H1 (cell line): ENCODE data around the gene LRBA. TPM values are rescaled to one million over a fixed set of nuclear protein-coding genes. Genes with fewer than 3 reads are reported as not detected.
A peak's percentile ranks its signal among the peaks of the same experiment; 100 is the strongest.

ENCODE experiments used
- CTCF ChIA-PET: fragments of 300-600 bp; sonication (Branson Sonifier 250); formaldehyde crosslinking; loops from one replicate; lab custom pipeline; 2021; ENCODE audit not compliant: partially characterized antibody; lab: Charles Lee
- POLR2A ChIA-PET: fragments of 300-600 bp; sonication (Branson Sonifier 250); formaldehyde crosslinking; loops from one replicate; lab custom pipeline; 2021; ENCODE audit warnings: inconsistent platforms; ENCODE audit not compliant: partially characterized antibody; lab: Charles Lee
- DNase-seq, 2 experiments: peaks; one replicate each; pipeline versions ENCODE4 v3.0.0 to v3.0.0-alpha.2; 2010 to 2022; ENCODE audit warnings: low spot score in 2 of 2, low read depth in 1 of 2, mixed read lengths in 1 of 2
- FAIRE-seq: peaks from 2 replicates; lab custom pipeline; 2011; peaks lifted over from hg19 to GRCh38; lab: Jason Lieb, UNC
- H2AFZ ChIP-seq: 2 replicates; pipeline ENCODE4 v1.8.1; 2012; ENCODE audit warnings: low read length, inconsistent platforms
- H2AK5ac ChIP-seq: 2 replicates; pipeline ENCODE4 v1.6.1; 2013; ENCODE audit warnings: low read depth, low read length
- H2BK120ac ChIP-seq: replicated peaks from 2 replicates; pipeline ENCODE3; 2013; ENCODE audit warnings: low read depth, low read length, inconsistent platforms
- H2BK12ac ChIP-seq: 2 replicates; pipeline ENCODE4 v1.6.1; 2013; ENCODE audit warnings: low read depth, low read length
- H2BK15ac ChIP-seq: 2 replicates; pipeline ENCODE4 v1.6.1; 2013; ENCODE audit warnings: low read length
- H2BK20ac ChIP-seq: 2 replicates; pipeline ENCODE4 v1.6.1; 2013; ENCODE audit warnings: low read length
- H2BK5ac ChIP-seq: 2 replicates; pipeline ENCODE4 v1.6.1; 2013; ENCODE audit warnings: low read depth, low read length
- H3K14ac ChIP-seq: 2 replicates; pipeline ENCODE4 v1.6.1; 2013; ENCODE audit warnings: inconsistent platforms; ENCODE audit not compliant: insufficient read length
- H3K18ac ChIP-seq: 2 replicates; pipeline ENCODE4 v1.6.1; 2013; ENCODE audit warnings: low read length; ENCODE audit errors: extremely low read depth
- H3K23ac ChIP-seq: 2 replicates; pipeline ENCODE4 v1.6.1; 2013; ENCODE audit warnings: inconsistent platforms; ENCODE audit not compliant: insufficient read length
- H3K23me2 ChIP-seq: 2 replicates; pipeline ENCODE4 v1.6.1; 2013; ENCODE audit warnings: low read depth, low read length
- H3K27ac ChIP-seq: 2 replicates; pipeline ENCODE4 v1.6.1; 2011; ENCODE audit warnings: low read depth, low read length, inconsistent platforms
- H3K27me3 ChIP-seq, 4 experiments: replicated peaks in 1 of 4; 1 replicate in 1 of 4; 2 replicates in 3 of 4; pipeline versions ENCODE4 v1.6.1 to v1.8.1; 2011 to 2013; ENCODE audit warnings: low read length in 3 of 4, mild to moderate bottlenecking in 3 of 4, inconsistent platforms in 2 of 4, mixed read lengths in 2 of 4, moderate library complexity in 1 of 4; ENCODE audit not compliant: control insufficient read depth in 3 of 4, insufficient read depth in 3 of 4; ENCODE audit errors: extremely low read depth in 1 of 4
- H3K36me3 ChIP-seq, 4 experiments: 2 replicates each; pipeline versions ENCODE4 v1.6.1 to v1.8.1; 2011 to 2013; ENCODE audit warnings: mild to moderate bottlenecking in 4 of 4, low read length in 3 of 4, moderate library complexity in 2 of 4, control low read depth in 1 of 4, inconsistent platforms in 1 of 4; ENCODE audit not compliant: insufficient read depth in 4 of 4, control insufficient read depth in 2 of 4
- H3K4ac ChIP-seq: replicated peaks from 2 replicates; pipeline ENCODE3; 2013; ENCODE audit warnings: low read length, low read depth, mixed read lengths, inconsistent platforms; ENCODE audit not compliant: insufficient read length
- H3K4me1 ChIP-seq, 4 experiments: replicated peaks in 1 of 4; 1 replicate in 1 of 4; 2 replicates in 3 of 4; pipeline versions ENCODE4 v1.6.1 to v1.8.1; 2011 to 2013; ENCODE audit warnings: low read length in 3 of 4, inconsistent platforms in 2 of 4, mixed read lengths in 1 of 4; ENCODE audit not compliant: insufficient read depth in 4 of 4, control insufficient read depth in 3 of 4
- H3K4me2 ChIP-seq, 2 experiments: 2 replicates each; pipeline versions ENCODE4 v1.6.1 to v1.8.1; 2011 to 2013; ENCODE audit warnings: low read depth in 2 of 2, low read length in 2 of 2, control low read depth in 1 of 2, inconsistent platforms in 1 of 2, mild to moderate bottlenecking in 1 of 2; ENCODE audit not compliant: insufficient read depth in 1 of 2
- H3K4me3 ChIP-seq, 4 experiments: fragments of 200-600, 300-600 bp in 1 of 4; sonication (generic), shearing (Covaris generic), sonication (Bioruptor Twin) in 1 of 4; 2 replicates each; pipeline versions ENCODE4 v1.5.1 to v1.8.1; 2011 to 2016; ENCODE audit warnings: low read length in 4 of 4, low read depth in 3 of 4, control low read depth in 2 of 4, inconsistent platforms in 2 of 4, mild to moderate bottlenecking in 2 of 4, mixed read lengths in 1 of 4, moderate library complexity in 1 of 4; ENCODE audit not compliant: insufficient read depth in 2 of 4; ENCODE audit errors: extremely low read depth in 1 of 4
- H3K56ac ChIP-seq: replicated peaks from 2 replicates; pipeline ENCODE3; 2013; ENCODE audit warnings: low read depth, mild to moderate bottlenecking, mixed read lengths, low read length, inconsistent platforms; ENCODE audit not compliant: insufficient read length
- H3K79me1 ChIP-seq: 2 replicates; pipeline ENCODE4 v1.6.1; 2013; ENCODE audit warnings: low read depth, low read length, control low read depth
- H3K79me2 ChIP-seq, 2 experiments: 2 replicates each; pipeline versions ENCODE4 v1.6.1 to v1.8.1; 2012 to 2013; ENCODE audit warnings: low read length in 2 of 2, mild to moderate bottlenecking in 2 of 2, inconsistent platforms in 1 of 2; ENCODE audit not compliant: insufficient read depth in 2 of 2, control insufficient read depth in 1 of 2
- H3K9ac ChIP-seq, 4 experiments: replicated peaks in 1 of 4; 1 replicate in 1 of 4; 2 replicates in 3 of 4; pipeline versions ENCODE4 v1.6.1 to v1.8.1; 2011 to 2013; ENCODE audit warnings: low read depth in 3 of 4, low read length in 3 of 4, control low read depth in 2 of 4, mild to moderate bottlenecking in 2 of 4, moderate library complexity in 2 of 4, inconsistent platforms in 1 of 4; ENCODE audit errors: extremely low read depth in 1 of 4
- H3K9me3 ChIP-seq, 2 experiments: 2 replicates each; pipeline versions ENCODE4 v1.6.1 to v1.8.1; 2012 to 2013; ENCODE audit warnings: mild to moderate bottlenecking in 2 of 2, moderate library complexity in 2 of 2, control low read depth in 1 of 2, inconsistent platforms in 1 of 2, low read depth in 1 of 2, low read length in 1 of 2, mixed read lengths in 1 of 2; ENCODE audit not compliant: insufficient read depth in 2 of 2
- H4K20me1 ChIP-seq, 2 experiments: replicated peaks in 1 of 2; 2 replicates each; pipeline versions ENCODE3 to v1.8.1; 2011 to 2013; ENCODE audit warnings: inconsistent platforms in 2 of 2, low read length in 2 of 2, mild to moderate bottlenecking in 1 of 2; ENCODE audit not compliant: insufficient read depth in 2 of 2, control insufficient read depth in 1 of 2
- H4K5ac ChIP-seq: 2 replicates; pipeline ENCODE4 v1.6.1; 2013; ENCODE audit warnings: low read length, low read depth, mixed read lengths, inconsistent platforms; ENCODE audit not compliant: insufficient read length
- H4K8ac ChIP-seq: 2 replicates; pipeline ENCODE4 v1.8.0; 2013; ENCODE audit warnings: mild to moderate bottlenecking, moderate library complexity, low read length, inconsistent platforms; ENCODE audit not compliant: insufficient read depth; ENCODE audit errors: extremely low read depth
- H4K91ac ChIP-seq: replicated peaks from 2 replicates; pipeline ENCODE3; 2013; ENCODE audit warnings: low read length, mixed read lengths, inconsistent platforms; ENCODE audit not compliant: insufficient read length
- EZH2 ChIP-seq: fragments of 200-600 bp; sonication (generic); IDR thresholded peaks from 2 replicates; pipeline ENCODE4 v1.7.1; 2012; ENCODE audit warnings: low read depth, mild to moderate bottlenecking, moderate library complexity, low read length, inconsistent platforms; ENCODE audit not compliant: severe bottlenecking
- JUND ChIP-seq: IDR thresholded peaks from 2 replicates; pipeline ENCODE4 v1.6.1; 2011; ENCODE audit warnings: mild to moderate bottlenecking, improper control_type of control experiment, low read length
- MAFK ChIP-seq: IDR thresholded peaks from 2 replicates; pipeline ENCODE4 v1.6.1; 2012; ENCODE audit warnings: low read depth, mild to moderate bottlenecking, improper control_type of control experiment, low read length
- POLR2A ChIP-seq, 2 experiments: IDR thresholded peaks; 1 replicate in 1 of 2; 2 replicates in 1 of 2; pipeline ENCODE4 v1.6.1; 2011; ENCODE audit warnings: low read depth in 2 of 2, low read length in 2 of 2, mild to moderate bottlenecking in 2 of 2; ENCODE audit errors: control extremely low read depth in 1 of 2
- POLR2AphosphoS5 ChIP-seq: IDR thresholded peaks from 2 replicates; pipeline ENCODE4 v1.6.1; 2011; ENCODE audit warnings: low read depth, low read length
- RFX5 ChIP-seq: IDR thresholded peaks from 2 replicates; pipeline ENCODE4 v1.6.1; 2011; ENCODE audit warnings: low read depth, low read length, improper control_type of control experiment, borderline replicate concordance
- RXRA ChIP-seq: IDR thresholded peaks from 2 replicates; pipeline ENCODE4 v1.6.1; 2011; ENCODE audit warnings: low read depth, mild to moderate bottlenecking, low read length, moderate library complexity; ENCODE audit not compliant: insufficient read depth
- SP1 ChIP-seq: IDR thresholded peaks from 2 replicates; pipeline ENCODE4 v1.6.1; 2011; ENCODE audit warnings: low read depth, low read length
- SRF ChIP-seq: IDR thresholded peaks from 2 replicates; pipeline ENCODE4 v1.6.1; 2011; ENCODE audit warnings: mild to moderate bottlenecking, low read depth, low read length, moderate library complexity
- WGBS, 2 experiments: shearing (Covaris generic) in 1 of 2; methylation state at CpG; one replicate each; pipeline versions ENCODE4 v1.1.6 to v1.1.7; 2013 to 2015; ENCODE audit warnings: low lambda C conversion rate in 2 of 2, mixed read lengths in 2 of 2, inconsistent platforms in 1 of 2, low coverage in 1 of 2, missing lambda C conversion rate in 1 of 2; ENCODE audit not compliant: insufficient replicate concordance in 2 of 2, insufficient coverage in 1 of 2, insufficient read length in 1 of 2; ENCODE audit errors: extremely low coverage in 1 of 2, missing lambda C conversion rate in 1 of 2; 5-methylcytosine and 5-hydroxymethylcytosine counted together
- polyA plus RNA-seq, 7 experiments: library from polyadenylated mRNA; depleted of rRNA in 3 of 7; stranded (reverse) in 5 of 7; unstranded in 2 of 7; fragments of >200 nt in 5 of 7; fragments of 200-250 nt in 2 of 7; gene quantifications; 1 replicate in 5 of 7; 2 replicates in 1 of 7; 4 replicates in 1 of 7; pipeline versions ENCODE4 v1.2.1 to v1.2.3, GENCODE V29; 2011 to 2013; ENCODE audit warnings: missing spikeins in 2 of 7, mixed read lengths in 2 of 7
- total RNA-seq: library from RNA; stranded (reverse); fragmentation: NEBNext Ultra II Directional; extraction: Animal tissue kit (Norgen Biotek cat#: 25700); gene quantifications from 2 replicates; pipeline ENCODE4 v1.2.1, GENCODE V29; 2021
- TF ChIP-seq, protein P1 (sequence below): IDR thresholded peaks from 2 replicates; pipeline ENCODE4 v1.6.1; 2012; ENCODE audit warnings: low read length, inconsistent platforms
- TF ChIP-seq, protein P2 (sequence below): IDR thresholded peaks from 2 replicates; pipeline ENCODE4 v1.6.1; 2011; ENCODE audit warnings: low read depth, mild to moderate bottlenecking, low read length; ENCODE audit not compliant: insufficient read depth

The LRBA gene
- total and polyA plus RNA-seq, 2 of the 8 experiments (the other 6 are each of a cell fraction or from before 2014, with no cell fraction given) = 54.6 to 83.2 TPM

DNA sequence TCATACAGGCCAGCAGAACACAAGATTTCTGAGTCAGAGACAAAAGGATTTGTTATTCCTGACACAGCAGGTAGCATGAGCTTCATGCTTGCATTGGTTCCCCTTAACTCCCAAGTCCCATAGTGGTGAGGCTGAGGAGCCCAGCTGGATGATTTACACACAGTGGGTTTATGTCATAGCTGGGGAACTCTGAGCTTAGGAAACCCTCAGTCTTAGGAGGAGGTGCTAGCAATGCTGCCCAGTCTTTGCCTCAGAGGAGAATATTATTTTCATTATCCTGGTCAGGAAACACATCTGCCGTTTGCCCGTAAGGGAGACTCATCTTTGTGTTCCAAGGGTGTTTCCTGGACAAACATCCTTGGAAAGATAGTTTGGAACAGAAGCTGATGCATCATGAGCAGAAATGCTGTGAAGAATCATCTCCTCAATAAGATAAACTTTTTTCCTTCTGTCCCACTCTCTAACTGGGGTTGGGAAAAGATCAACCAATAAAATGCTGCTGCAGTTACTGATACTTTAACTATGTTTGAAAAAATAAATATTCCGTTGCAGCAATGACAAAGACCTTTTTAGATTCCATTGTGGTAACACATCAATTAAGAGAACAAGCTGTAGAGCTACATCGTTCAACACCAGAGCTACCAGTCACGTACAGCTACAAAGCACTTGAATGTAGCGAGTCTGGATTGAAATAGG lies 790.0 kb downstream of the LRBA start:
- H2AFZ ChIP-seq = no peak overlapping the region
- POLR2A ChIA-PET = no interaction called here
- H3K9ac ChIP-seq = no peak overlapping the region; a peak in 1 of 7 replicates
- 0 out of 2 replicates have a peak, but pooled peaks have one; percentile 8 for TF ChIP-seq SP1
- TF ChIP-seq, protein P1, sequence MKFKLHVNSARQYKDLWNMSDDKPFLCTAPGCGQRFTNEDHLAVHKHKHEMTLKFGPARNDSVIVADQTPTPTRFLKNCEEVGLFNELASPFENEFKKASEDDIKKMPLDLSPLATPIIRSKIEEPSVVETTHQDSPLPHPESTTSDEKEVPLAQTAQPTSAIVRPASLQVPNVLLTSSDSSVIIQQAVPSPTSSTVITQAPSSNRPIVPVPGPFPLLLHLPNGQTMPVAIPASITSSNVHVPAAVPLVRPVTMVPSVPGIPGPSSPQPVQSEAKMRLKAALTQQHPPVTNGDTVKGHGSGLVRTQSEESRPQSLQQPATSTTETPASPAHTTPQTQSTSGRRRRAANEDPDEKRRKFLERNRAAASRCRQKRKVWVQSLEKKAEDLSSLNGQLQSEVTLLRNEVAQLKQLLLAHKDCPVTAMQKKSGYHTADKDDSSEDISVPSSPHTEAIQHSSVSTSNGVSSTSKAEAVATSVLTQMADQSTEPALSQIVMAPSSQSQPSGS = no peak
- TF ChIP-seq SRF = no peak
- TF ChIP-seq RFX5 = no peak
- TF ChIP-seq POLR2A (IDR thresholded peaks at IDR 0.05; ENCODE audit: control extremely low read depth in 1 of 2, low read depth in 2 of 2, low read length in 2 of 2) = no peak
- TF ChIP-seq EZH2 = no peak
- no peak for TF ChIP-seq POLR2AphosphoS5
- no peak for TF ChIP-seq MAFK
- TF ChIP-seq, protein P2, sequence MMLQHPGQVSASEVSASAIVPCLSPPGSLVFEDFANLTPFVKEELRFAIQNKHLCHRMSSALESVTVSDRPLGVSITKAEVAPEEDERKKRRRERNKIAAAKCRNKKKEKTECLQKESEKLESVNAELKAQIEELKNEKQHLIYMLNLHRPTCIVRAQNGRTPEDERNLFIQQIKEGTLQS = no peak
- TF ChIP-seq RXRA = no peak
- 0 out of 2 replicates have a peak, but pooled peaks have one; percentile 9 for TF ChIP-seq JUND

More for the DNA sequence above, 790.0 kb downstream of the LRBA start:
- H3K4me3 ChIP-seq = no peak overlapping the region
- H2BK12ac ChIP-seq = no peak overlapping the region
- no peak overlapping the region for H3K23ac ChIP-seq
- no peaks in the 10 kb centered on the region for H3K79me2 ChIP-seq
- peak in 1 of 2 experiments; percentile 19 for DNase-seq
- H4K20me1 ChIP-seq = no peaks in the 10 kb centered on the region
- H4K5ac ChIP-seq = no peak overlapping the region
- H3K36me3 ChIP-seq = no peaks in the 10 kb centered on the region
- peaks cover 0 to 10% (median 0%) of the 10 kb centered on the region in 4 experiments; a peak in 2 of 7 replicates for H3K4me1 ChIP-seq
- 88% methylated on average over 6 of the region's 6 CpGs; no CpG with 5 or more reads in 1 of the 2 experiments for WGBS, 2 experiments
- FAIRE-seq = peak; percentile 80
- H3K18ac ChIP-seq = no peak overlapping the region
- no peak overlapping the region for H3K4ac ChIP-seq
- CTCF ChIA-PET = interaction anchor here (0.6 to 1.4 kb wide), 5 partner anchors 18 to 779 kb away, joined by 3 to 6 read pairs (median 3); no protein-coding TSS in a partner anchor
- no peaks in the 10 kb centered on the region for H3K9me3 ChIP-seq
- H2BK15ac ChIP-seq = no peak overlapping the region
- H4K8ac ChIP-seq = no peak overlapping the region
- no peak overlapping the region for H2AK5ac ChIP-seq
- no peak overlapping the region for H3K14ac ChIP-seq
- no peak overlapping the region for H2BK5ac ChIP-seq
- no peaks in the 10 kb centered on the region for H3K79me1 ChIP-seq
- no peaks in the 10 kb centered on the region for H3K23me2 ChIP-seq
- H2BK120ac ChIP-seq = no peak overlapping the region
- no peak overlapping the region for H3K27ac ChIP-seq
- no peaks in the 10 kb centered on the region; a peak in 1 of 7 replicates for H3K27me3 ChIP-seq
- H3K4me2 ChIP-seq = 0 out of 4 replicates have a peak overlapping the region, but pooled peaks have one; percentile 12 to 37
- H4K91ac ChIP-seq = no peak overlapping the region
- no peak overlapping the region for H2BK20ac ChIP-seq
- H3K56ac ChIP-seq = no peak overlapping the region
